Measurements from ENCODE around the gene FBN3. TPM values are rescaled to one million over a fixed set of nuclear protein-coding genes. Genes with fewer than 3 reads are reported as not detected.
"Not testable (repeated sequence)": the region's sequence is repeated elsewhere in the genome, so short reads cannot be mapped to it uniquely, and the experiment has no call there.

Gene FBN3
- polyA plus RNA-seq, 1 donor (not counting 4 experiments of a cell fraction or from before 2014, with no cell fraction given) = not detected

DNA sequence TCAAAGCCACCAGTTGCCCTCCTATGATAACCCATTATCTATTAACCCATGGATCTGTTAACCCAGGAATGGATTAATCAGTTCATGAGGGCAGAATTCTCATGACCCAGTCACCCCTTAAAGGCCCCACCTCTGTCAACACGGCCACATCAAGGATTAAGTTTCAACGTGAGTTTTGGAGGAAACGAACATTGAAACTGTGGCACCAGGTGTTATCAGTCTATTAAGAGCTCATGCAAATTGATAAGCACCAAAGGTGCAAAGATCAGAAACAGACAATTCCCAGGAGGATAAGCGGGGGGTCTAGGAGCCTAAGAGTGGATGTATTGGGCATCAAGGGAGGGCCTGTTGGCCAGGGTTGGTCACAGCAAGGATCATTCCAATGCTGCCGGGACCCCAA is 124.1 kb downstream of the FBN3 start:
- dilution Hi-C loops (cut with MboI; ENCODE audit: extremely low pct_ligation_motif_present, low sequenced_read_pairs) = no loop called here
- FAIRE-seq (no peak), DNase-seq (ENCODE audit: low read depth, low spot score) (no peak)
- Histone ChIP-seq H3K9ac (ENCODE audit: control insufficient read depth, extremely low read depth, insufficient read depth, low read length) (no peak overlapping the region), H3K27ac (ENCODE audit: control insufficient read depth, insufficient read depth, low read length) (no peak overlapping the region), H3K4me3 (ENCODE audit: control insufficient read depth in 2 of 3, extremely low read depth in 1 of 3, insufficient read depth in 2 of 3, low read depth in 1 of 3, low read length in 3 of 3) (no peak overlapping the region), H2AFZ (ENCODE audit: control insufficient read depth, low read length) (no peak overlapping the region), H3K9me3 (ENCODE audit: control insufficient read depth, low read depth, low read length) (no peaks in the 10 kb centered on the region), H3K79me2 (ENCODE audit: control insufficient read depth, insufficient read depth, low read length) (no peaks in the 10 kb centered on the region), H4K20me1 (ENCODE audit: control insufficient read depth, extremely low read depth, insufficient read depth, low read length) (no peaks in the 10 kb centered on the region), H3K4me1 (ENCODE audit: control insufficient read depth, extremely low read depth, insufficient read depth, low read length) (no peaks in the 10 kb centered on the region), H3K9me1 (ENCODE audit: control insufficient read depth, extremely low read depth, insufficient read depth, low read length) (no peaks in the 10 kb centered on the region), H3K36me3 (ENCODE audit: control insufficient read depth in 2 of 2, extremely low read depth in 1 of 2, insufficient read depth in 2 of 2, low read length in 2 of 2) (no peaks in the 10 kb centered on the region), H3K27me3 (ENCODE audit: control insufficient read depth, extremely low read depth, insufficient read depth, low read length) (no peaks in the 10 kb centered on the region), H3K4me2 (ENCODE audit: control insufficient read depth, extremely low read depth, insufficient read depth, low read depth, low read length) (no peak overlapping the region)
- TF ChIP-seq, protein P1, sequence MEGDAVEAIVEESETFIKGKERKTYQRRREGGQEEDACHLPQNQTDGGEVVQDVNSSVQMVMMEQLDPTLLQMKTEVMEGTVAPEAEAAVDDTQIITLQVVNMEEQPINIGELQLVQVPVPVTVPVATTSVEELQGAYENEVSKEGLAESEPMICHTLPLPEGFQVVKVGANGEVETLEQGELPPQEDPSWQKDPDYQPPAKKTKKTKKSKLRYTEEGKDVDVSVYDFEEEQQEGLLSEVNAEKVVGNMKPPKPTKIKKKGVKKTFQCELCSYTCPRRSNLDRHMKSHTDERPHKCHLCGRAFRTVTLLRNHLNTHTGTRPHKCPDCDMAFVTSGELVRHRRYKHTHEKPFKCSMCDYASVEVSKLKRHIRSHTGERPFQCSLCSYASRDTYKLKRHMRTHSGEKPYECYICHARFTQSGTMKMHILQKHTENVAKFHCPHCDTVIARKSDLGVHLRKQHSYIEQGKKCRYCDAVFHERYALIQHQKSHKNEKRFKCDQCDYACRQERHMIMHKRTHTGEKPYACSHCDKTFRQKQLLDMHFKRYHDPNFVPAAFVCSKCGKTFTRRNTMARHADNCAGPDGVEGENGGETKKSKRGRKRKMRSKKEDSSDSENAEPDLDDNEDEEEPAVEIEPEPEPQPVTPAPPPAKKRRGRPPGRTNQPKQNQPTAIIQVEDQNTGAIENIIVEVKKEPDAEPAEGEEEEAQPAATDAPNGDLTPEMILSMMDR (optimal IDR thresholded peaks at IDR 0.05 in 1 of 3, IDR thresholded peaks at IDR 0.05 in 1 of 3, conservative IDR thresholded peaks at IDR 0.05 in 1 of 3; ENCODE audit: extremely low read depth in 1 of 3, insufficient read depth in 2 of 3, low read length in 3 of 3) = no peak
- TF ChIP-seq EZH2 (IDR thresholded peaks at IDR 0.05; ENCODE audit: low read length) = no peak

DNA sequence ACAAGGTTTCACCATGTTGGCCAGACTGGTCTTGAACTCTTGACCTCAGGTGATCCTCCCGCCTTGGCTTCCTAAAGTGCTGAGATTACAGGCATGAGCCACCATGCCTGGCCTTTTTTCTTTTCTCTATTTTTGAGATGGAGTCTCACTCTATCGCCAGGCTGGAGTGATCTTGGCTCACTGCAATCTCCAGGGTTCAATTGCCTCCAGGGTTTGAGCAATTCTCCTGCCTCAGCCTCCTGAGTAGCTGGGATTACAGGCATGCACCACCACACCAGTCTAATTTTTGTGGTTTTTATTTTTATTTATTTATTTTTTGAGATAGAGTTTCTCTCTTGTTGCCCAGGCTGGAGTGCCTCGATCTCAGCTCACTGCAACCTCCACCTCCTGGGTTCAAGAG is 125.1 kb downstream of the FBN3 start:
- H3K9me1 ChIP-seq (ENCODE audit: control insufficient read depth, extremely low read depth, insufficient read depth, low read length); H3K9me3 ChIP-seq (ENCODE audit: control insufficient read depth, low read depth, low read length); H3K27me3 ChIP-seq (ENCODE audit: control insufficient read depth, extremely low read depth, insufficient read depth, low read length); H3K79me2 ChIP-seq (ENCODE audit: control insufficient read depth, insufficient read depth, low read length); dilution Hi-C loops (cut with MboI; ENCODE audit: extremely low pct_ligation_motif_present, low sequenced_read_pairs); H4K20me1 ChIP-seq (ENCODE audit: control insufficient read depth, extremely low read depth, insufficient read depth, low read length); FAIRE-seq; H3K36me3 ChIP-seq (ENCODE audit: control insufficient read depth in 2 of 2, extremely low read depth in 1 of 2, insufficient read depth in 2 of 2, low read length in 2 of 2); H3K4me1 ChIP-seq (ENCODE audit: control insufficient read depth, extremely low read depth, insufficient read depth, low read length); H3K4me2 ChIP-seq (ENCODE audit: control insufficient read depth, extremely low read depth, insufficient read depth, low read depth, low read length); DNase-seq (ENCODE audit: low read depth, low spot score); H3K9ac ChIP-seq (ENCODE audit: control insufficient read depth, extremely low read depth, insufficient read depth, low read length); H3K27ac ChIP-seq (ENCODE audit: control insufficient read depth, insufficient read depth, low read length); H3K4me3 ChIP-seq (ENCODE audit: control insufficient read depth in 2 of 3, extremely low read depth in 1 of 3, insufficient read depth in 2 of 3, low read depth in 1 of 3, low read length in 3 of 3); H2AFZ ChIP-seq (ENCODE audit: control insufficient read depth, low read length): not testable (repeated sequence)

DNA sequence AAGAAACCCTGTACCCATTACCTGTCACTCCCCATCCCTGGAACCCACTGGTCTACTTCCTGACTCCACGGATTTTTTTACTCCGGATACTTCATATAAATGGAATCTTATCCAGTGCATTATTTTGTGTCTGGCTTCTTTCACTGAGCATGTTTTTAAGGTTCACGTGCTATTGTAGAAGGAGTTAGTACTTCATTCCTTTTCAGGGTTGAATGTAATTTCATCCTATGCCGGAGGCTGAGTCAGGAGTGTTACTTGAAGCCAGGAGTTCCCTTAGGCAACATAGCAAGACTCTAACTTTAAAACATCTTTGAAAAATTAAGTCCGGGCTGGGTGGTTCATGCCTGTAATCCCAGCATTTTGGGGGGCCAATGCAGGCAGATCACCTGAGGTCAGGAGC is 126.0 kb downstream of the FBN3 start:
- Histone ChIP-seq H3K36me3 (ENCODE audit: control insufficient read depth in 2 of 2, extremely low read depth in 1 of 2, insufficient read depth in 2 of 2, low read length in 2 of 2) (no peaks in the 10 kb centered on the region), H3K27ac (ENCODE audit: control insufficient read depth, insufficient read depth, low read length) (no peak overlapping the region), H3K27me3 (ENCODE audit: control insufficient read depth, extremely low read depth, insufficient read depth, low read length) (no peaks in the 10 kb centered on the region), H3K79me2 (ENCODE audit: control insufficient read depth, insufficient read depth, low read length) (no peaks in the 10 kb centered on the region), H4K20me1 (ENCODE audit: control insufficient read depth, extremely low read depth, insufficient read depth, low read length) (no peaks in the 10 kb centered on the region), H3K4me2 (ENCODE audit: control insufficient read depth, extremely low read depth, insufficient read depth, low read depth, low read length) (no peak overlapping the region), H3K9me3 (ENCODE audit: control insufficient read depth, low read depth, low read length) (no peaks in the 10 kb centered on the region), H3K4me3 (ENCODE audit: control insufficient read depth in 2 of 3, extremely low read depth in 1 of 3, insufficient read depth in 2 of 3, low read depth in 1 of 3, low read length in 3 of 3) (no peak overlapping the region), H3K9me1 (ENCODE audit: control insufficient read depth, extremely low read depth, insufficient read depth, low read length) (no peaks in the 10 kb centered on the region), H3K4me1 (ENCODE audit: control insufficient read depth, extremely low read depth, insufficient read depth, low read length) (no peaks in the 10 kb centered on the region), H3K9ac (ENCODE audit: control insufficient read depth, extremely low read depth, insufficient read depth, low read length) (no peak overlapping the region), H2AFZ (ENCODE audit: control insufficient read depth, low read length) (no peak overlapping the region)
- no peak for DNase-seq (ENCODE audit: low read depth, low spot score)
- TF ChIP-seq, protein P1 (optimal IDR thresholded peaks at IDR 0.05 in 1 of 3, IDR thresholded peaks at IDR 0.05 in 1 of 3, conservative IDR thresholded peaks at IDR 0.05 in 1 of 3; ENCODE audit: extremely low read depth in 1 of 3, insufficient read depth in 2 of 3, low read length in 3 of 3) = no peak
- TF ChIP-seq EZH2 (IDR thresholded peaks at IDR 0.05; ENCODE audit: low read length) = no peak
- dilution Hi-C loops (cut with MboI; ENCODE audit: extremely low pct_ligation_motif_present, low sequenced_read_pairs) = no loop called here
- FAIRE-seq = no peak

Data from keratinocyte (primary cell).